GM18526 (cell line): Measurements from ENCODE around the gene PRPF19.
A peak's percentile ranks its signal among the peaks of the same experiment; 100 is the strongest.

ENCODE experiments used
- POLR2A ChIP-seq: IDR thresholded peaks from 3 replicates; pipeline ENCODE4 v1.6.1; 2011; ENCODE audit not compliant: insufficient read length; ENCODE audit errors: extremely low read depth

Gene PRPF19

GRCh38 chr11:60921259-60921658 lies 14.9 kb upstream of the PRPF19 start:
- no peak for TF ChIP-seq POLR2A

DNA sequence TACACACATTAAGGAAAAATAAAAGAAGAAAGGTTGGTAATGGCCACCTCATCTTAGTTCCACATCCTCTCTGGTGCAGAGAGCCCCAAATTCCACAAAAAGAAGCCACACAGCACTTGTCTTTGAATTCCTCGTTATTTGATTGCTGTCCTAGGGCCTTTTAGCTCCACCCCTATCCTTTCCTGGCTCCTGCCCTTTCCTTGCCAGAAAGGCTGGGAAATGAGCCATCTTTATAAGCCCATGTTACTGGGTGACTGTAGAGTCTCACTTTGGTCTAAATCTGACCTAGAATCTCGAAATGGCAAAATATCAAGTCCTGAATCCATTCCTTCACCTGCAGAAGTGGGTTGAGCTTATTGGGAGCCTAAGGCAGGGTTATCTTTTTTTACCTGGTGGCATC lies 13.6 kb upstream of the PRPF19 start:
- no peak for TF ChIP-seq POLR2A

DNA sequence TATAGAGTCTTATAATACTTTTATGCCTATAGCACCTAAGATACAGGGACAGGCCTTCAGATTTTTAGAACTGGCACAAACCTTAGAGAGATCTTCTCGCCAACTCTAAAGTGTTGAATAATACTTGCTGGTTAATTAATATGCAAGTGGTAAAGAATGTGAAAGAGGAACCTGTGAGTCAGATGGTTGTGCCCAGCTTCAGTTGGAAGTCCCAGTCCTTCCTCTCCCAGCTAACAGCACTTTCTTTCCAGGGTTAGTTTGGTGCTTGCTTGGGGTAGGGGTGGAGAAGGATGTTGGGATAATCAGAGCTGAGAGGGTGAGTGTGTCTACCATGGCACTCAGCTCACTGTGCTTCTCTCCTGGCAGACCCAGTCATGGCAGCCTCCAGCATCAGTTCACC lies 12.9 kb upstream of the PRPF19 start:
- no peak for TF ChIP-seq POLR2A

DNA sequence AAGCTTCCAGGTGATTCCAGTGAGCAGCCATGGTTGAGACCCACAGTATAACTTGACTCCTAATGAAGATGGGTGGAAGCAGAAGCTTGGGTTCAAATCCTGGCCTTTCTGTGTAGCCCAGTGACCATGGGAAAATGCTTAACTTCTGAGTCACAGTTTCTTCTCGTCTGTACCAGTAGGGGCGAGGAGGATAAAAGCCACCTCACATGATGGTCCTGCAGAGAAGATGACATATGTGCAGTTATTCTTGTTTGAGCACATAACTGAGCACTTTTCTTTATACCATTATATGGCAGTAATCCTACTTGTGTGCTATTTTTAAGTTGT lies 12.5 kb upstream of the PRPF19 start:
- no peak for TF ChIP-seq POLR2A

GRCh38 chr11:60918251-60918938 lies 12.0 kb upstream of the PRPF19 start:
- no peak for TF ChIP-seq POLR2A

- TF ChIP-seq POLR2A: no peak
These were observed 10.9 kb upstream of the PRPF19 start for GRCh38 chr11:60917267-60917666.

GRCh38 chr11:60916669-60917206 lies 10.4 kb upstream of the PRPF19 start:
- TF ChIP-seq POLR2A: no peak

- TF ChIP-seq POLR2A: no peak
These were observed 9.0 kb upstream of the PRPF19 start for GRCh38 chr11:60915248-60915914.

- no peak for TF ChIP-seq POLR2A
These were observed 8.4 kb upstream of the PRPF19 start for GRCh38 chr11:60914633-60915247.

DNA sequence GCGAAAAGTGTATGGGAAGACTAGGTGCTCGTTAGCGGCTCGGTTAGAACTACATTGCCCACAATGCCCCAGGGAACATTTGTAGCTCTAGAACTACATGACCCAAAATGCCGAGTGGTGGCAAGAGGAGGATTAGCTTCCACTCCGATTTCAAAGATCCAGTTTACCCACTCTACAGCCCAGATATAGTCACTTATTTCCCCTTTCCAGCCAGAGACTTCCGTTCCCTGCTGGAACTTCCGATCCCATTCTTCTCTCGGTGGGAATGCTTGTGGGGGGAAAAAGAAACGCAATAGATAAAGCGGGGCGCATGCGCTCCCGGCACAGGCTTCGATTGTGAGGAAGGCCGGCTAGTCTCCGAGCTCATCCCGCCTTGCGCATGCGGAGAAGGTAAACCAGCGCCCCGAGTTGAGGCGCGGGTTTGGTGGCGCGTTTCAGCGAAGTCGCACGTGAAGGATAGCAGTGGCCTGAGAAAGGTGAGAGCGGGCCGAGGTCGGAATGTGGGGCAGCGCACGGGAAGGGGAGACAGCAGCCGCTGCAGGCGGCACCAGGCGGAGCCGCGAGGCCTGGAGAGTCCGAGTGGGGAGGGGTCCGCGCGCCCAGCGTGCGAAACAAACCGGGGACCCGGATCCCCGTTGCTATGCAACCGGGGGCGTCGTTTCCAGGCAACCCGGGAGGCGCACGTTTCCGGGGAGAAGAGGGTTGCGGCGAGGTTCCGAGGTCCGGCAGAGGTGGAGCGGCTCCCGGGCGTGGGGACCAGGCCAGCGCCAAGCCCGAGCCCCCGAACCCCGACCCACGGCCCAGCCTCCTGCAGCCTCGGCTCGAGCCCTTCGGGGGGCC lies 7.6 kb upstream of the PRPF19 start, which contains the start of gene TMEM109:
TSS of gene TMEM109 (plus strand) at position 366 of the 840 bp plus-strand sequence. CDS start 5,536 bp downstream, outside the sequence.
- TF ChIP-seq POLR2A: peak; percentile 32

- TF ChIP-seq POLR2A: no peak
These were observed 6.6 kb upstream of the PRPF19 start for GRCh38 chr11:60912851-60913528.

- TF ChIP-seq POLR2A: no peak
These were observed 6.0 kb upstream of the PRPF19 start for GRCh38 chr11:60912223-60912850.

DNA sequence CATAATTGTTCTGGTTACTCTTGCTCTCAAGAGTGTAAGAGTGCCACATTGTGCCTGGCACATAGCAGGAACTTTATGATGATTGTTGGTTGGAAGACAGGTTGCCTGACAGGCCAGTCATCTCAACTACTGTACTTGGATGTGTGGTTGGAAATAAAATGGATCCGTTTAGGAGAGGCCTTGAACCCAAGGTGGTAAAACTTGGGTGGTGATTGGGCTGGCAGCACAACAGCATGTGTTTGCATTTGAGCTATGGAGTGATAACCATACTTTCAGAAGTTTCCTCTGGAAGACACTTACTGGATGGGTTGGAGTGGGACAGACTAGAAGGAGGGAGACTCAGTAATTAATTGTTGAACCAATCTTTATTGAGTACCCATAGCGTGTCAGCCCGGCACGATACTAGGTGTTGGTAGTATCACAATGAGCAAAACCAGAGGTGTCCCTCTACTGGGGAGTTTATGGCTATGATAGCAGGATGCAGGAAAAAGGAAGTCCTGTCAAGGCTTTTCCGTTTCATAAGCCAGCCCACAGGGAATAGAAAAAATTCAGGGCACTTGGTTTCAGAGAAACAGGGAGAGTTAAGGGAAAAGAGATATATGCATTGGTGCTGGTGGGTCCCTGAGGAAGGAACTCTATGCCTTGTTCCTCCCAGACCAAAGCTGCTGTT lies 4.5 kb upstream of the PRPF19 start:
- TF ChIP-seq POLR2A: no peak

DNA sequence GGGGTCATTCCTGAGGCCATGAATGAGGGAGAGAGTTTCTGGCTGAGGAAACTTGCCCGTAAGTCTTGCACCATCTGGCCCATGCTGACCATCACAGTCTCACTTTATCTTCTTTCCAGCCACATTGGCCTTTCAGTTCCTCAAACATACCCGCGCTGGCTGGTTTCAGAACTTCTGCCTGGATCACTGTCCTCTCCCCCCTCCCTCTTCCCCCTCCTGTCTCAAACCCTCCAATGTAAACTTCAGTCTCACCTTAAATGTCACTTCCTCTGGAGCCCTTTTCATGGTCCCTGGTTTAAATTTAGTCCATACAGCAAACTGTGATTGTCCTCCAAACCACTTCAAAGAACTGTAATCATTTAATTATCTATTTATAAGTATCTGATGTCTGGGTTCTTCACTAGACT lies 3.9 kb upstream of the PRPF19 start:
- TF ChIP-seq POLR2A: no peak

DNA sequence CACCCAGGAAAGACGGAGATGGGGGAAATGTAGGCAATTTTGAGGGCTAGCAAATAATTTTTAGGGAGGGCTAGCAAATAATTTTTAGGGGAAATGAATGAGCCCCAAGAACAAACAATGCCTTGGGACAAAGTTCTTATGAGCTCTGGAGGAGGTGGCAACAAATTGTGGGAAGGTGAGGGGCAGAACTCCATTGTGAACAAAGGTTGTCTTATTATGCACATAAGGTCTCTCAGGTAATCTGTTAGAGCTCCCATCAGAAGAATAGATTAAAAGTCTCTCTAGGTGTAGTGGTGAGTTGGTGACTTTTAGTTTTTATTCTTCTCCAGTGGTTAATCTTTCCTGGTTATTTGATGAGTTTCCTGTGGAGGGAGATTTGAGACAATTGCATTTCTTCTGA lies 2.4 kb upstream of the PRPF19 start:
- TF ChIP-seq POLR2A: no peak
